ENCODE measurements around the gene TGFBR3. TPM values are rescaled to one million over a fixed set of nuclear protein-coding genes. Genes with fewer than 3 reads are reported as not detected.

Gene TGFBR3
- polyA plus RNA-seq, 4 donors: 0.45 to 20.0 (median 5.1) TPM

DNA sequence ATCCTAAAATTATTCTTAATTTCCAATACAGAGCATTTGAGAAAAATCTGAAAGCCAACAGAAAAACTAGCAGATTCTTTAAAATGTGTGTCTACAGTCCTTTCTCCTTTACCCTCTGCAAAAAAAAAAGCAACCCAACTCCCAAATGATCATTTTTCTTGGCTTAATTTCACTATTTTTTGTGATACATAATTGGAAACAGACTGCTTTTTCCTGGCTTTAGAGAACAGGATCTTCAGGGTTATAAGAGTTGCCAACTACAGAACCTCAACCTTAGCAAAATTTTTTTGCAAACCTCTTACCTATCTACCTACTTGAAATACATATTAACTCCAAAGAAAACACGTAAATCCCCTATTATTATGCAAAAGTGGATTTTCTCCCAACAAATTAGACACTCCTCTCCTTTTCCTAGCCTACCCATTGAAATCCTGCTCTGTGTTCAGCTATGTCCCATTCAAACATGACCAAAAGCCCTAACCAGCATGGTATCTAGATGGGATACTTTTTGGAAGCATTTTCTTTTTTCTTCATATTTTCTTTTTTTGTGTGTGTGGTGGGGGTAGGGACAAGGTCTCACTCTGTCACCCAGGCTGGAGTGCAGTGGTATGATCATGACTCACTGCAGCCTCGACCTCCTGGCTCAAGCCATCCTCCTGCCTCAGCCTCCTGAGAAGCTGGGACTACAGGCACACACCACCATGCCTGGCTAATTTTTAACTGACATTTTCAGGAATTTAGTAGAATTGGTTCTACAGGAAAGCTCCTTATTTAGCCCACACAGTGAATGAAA lies 9.0 kb downstream of the TGFBR3 start:
- WGBS, 3 donors: 75 to 85% (median 80%) methylated on average over 2 of the region's 2 CpGs

DNA sequence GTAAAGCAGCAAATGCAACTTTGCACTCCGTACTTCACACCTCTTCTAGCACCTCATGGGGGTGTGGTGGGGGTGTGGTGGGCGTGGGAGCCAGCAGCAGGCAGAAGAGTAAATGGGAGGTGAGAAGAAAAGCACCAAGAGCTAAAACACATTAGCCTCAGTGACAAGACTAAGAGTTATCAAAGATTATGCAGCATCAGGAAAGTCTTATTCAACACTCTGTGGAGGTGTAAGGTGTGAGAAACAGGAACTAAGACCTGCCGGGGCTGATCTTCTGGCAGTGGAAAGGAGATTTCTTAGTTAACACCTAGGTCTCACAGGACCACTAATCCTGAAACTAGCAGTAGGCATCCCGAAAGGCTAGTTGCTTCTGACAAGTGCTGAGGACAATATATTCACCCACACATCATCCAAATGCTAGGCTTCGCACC lies 9.9 kb downstream of the TGFBR3 start:
- Histone ChIP-seq H3K27ac (ENCODE audit: low read depth in 1 of 3, low read length in 2 of 3) (no peak overlapping the region), H3K36me3 (ENCODE audit: control insufficient read depth in 3 of 3, insufficient read depth in 2 of 3, low read depth in 1 of 3, low read length in 3 of 3) (no peaks in the 10 kb centered on the region), H3K4me1 (ENCODE audit: control insufficient read depth in 3 of 3, insufficient read depth in 2 of 3, low read depth in 1 of 3, low read length in 2 of 3) (peaks cover 0 to 15% (median 8%) of the 10 kb centered on the region in 3 donors), H3K27me3 (ENCODE audit: control insufficient read depth in 3 of 3, insufficient read depth in 3 of 3, low read length in 3 of 3) (no peaks in the 10 kb centered on the region), H3K9me3 (ENCODE audit: control insufficient read depth in 2 of 2, insufficient read depth in 1 of 2, low read depth in 1 of 2, low read length in 1 of 2) (no peaks in the 10 kb centered on the region), H3K4me3 (ENCODE audit: low read depth in 1 of 3, low read length in 3 of 3) (no peak overlapping the region)
- DNase-seq: no peak
- WGBS, 3 donors: 64 to 71% (median 65%) methylated on average over 5 of the region's 5 CpGs
- no peak for FAIRE-seq

More for the DNA sequence above, 9.0 kb downstream of the TGFBR3 start:
- DNase-seq: no peak
- no peak for FAIRE-seq
- H3K4me1 ChIP-seq (ENCODE audit: control insufficient read depth in 3 of 3, insufficient read depth in 2 of 3, low read depth in 1 of 3, low read length in 2 of 3): peaks cover 0 to 15% (median 7%) of the 10 kb centered on the region in 3 donors
- no peak overlapping the region for H3K27ac ChIP-seq (ENCODE audit: low read depth in 1 of 3, low read length in 2 of 3)
- H3K36me3 ChIP-seq (ENCODE audit: control insufficient read depth in 3 of 3, insufficient read depth in 2 of 3, low read depth in 1 of 3, low read length in 3 of 3): no peaks in the 10 kb centered on the region
- H3K9me3 ChIP-seq (ENCODE audit: control insufficient read depth in 2 of 2, insufficient read depth in 1 of 2, low read depth in 1 of 2, low read length in 1 of 2): no peaks in the 10 kb centered on the region
- no peak overlapping the region for H3K4me3 ChIP-seq (ENCODE audit: low read depth in 1 of 3, low read length in 3 of 3)
- no peaks in the 10 kb centered on the region for H3K27me3 ChIP-seq (ENCODE audit: control insufficient read depth in 3 of 3, insufficient read depth in 3 of 3, low read length in 3 of 3)

DNA sequence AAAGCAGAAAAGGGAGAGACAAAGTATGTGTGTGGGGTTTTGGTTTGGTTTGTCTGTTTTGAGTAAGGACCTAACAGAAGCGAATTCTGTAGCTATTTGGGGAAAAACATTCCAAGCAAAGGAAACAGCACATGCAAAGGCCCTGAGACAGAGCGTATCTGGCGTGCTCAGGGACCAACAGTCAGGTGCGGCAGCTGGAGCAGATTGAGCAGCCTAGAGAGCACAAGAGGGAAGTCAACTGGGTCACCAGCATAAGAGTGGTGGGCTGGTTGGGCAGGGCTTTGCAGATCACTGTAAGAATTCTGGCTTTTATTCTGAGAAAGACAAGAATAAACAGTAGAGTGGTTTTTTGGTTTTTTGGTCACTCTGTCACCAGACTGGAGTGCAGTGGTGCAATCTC lies 11.8 kb downstream of the TGFBR3 start:
- DNase-seq (no peak), FAIRE-seq (no peak)
- Histone ChIP-seq H3K27ac (ENCODE audit: low read depth in 1 of 3, low read length in 2 of 3) (no peak overlapping the region), H3K27me3 (ENCODE audit: control insufficient read depth in 3 of 3, insufficient read depth in 3 of 3, low read length in 3 of 3) (no peaks in the 10 kb centered on the region), H3K4me1 (ENCODE audit: control insufficient read depth in 3 of 3, insufficient read depth in 2 of 3, low read depth in 1 of 3, low read length in 2 of 3) (peaks cover 0 to 12% (median 8%) of the 10 kb centered on the region in 3 donors), H3K9me3 (ENCODE audit: control insufficient read depth in 2 of 2, insufficient read depth in 1 of 2, low read depth in 1 of 2, low read length in 1 of 2) (no peaks in the 10 kb centered on the region), H3K4me3 (ENCODE audit: low read depth in 1 of 3, low read length in 3 of 3) (no peak overlapping the region), H3K36me3 (ENCODE audit: control insufficient read depth in 3 of 3, insufficient read depth in 2 of 3, low read depth in 1 of 3, low read length in 3 of 3) (no peaks in the 10 kb centered on the region)
- WGBS, 3 donors: 91 to 96% (median 96%) methylated on average over 4 of the region's 4 CpGs

DNA sequence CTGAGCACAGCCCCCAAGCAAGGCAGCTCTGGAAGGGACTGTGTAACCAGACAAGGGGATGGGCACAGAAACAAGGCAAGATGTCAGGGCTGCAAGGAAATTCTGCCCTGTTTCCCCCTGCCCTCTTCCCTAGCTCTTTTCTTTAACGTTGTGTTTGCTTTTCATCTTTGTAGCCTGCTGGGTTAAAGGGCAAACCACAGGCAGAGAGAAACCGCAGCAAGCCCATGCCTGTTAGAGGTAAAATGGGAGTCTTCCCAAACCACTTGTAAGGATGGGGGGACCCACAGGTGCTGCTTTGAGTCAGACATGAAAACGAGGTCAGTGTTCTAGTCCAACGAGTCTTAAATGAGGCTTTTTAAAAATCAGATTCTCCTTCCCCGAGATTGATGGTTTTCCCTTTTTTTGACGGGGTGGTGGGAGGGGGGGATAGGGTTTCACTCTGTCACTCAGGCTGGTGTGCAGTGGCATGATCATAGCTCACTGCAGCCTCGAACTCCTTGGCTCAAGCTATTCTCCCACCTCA lies 13.3 kb downstream of the TGFBR3 start:
- Histone ChIP-seq H3K9me3 (ENCODE audit: control insufficient read depth in 2 of 2, insufficient read depth in 1 of 2, low read depth in 1 of 2, low read length in 1 of 2) (no peaks in the 10 kb centered on the region), H3K4me1 (ENCODE audit: control insufficient read depth in 3 of 3, insufficient read depth in 2 of 3, low read depth in 1 of 3, low read length in 2 of 3) (peaks cover 0 to 8% (median 7%) of the 10 kb centered on the region in 3 donors), H3K36me3 (ENCODE audit: control insufficient read depth in 3 of 3, insufficient read depth in 2 of 3, low read depth in 1 of 3, low read length in 3 of 3) (no peaks in the 10 kb centered on the region), H3K27me3 (ENCODE audit: control insufficient read depth in 3 of 3, insufficient read depth in 3 of 3, low read length in 3 of 3) (no peaks in the 10 kb centered on the region), H3K27ac (ENCODE audit: low read depth in 1 of 3, low read length in 2 of 3) (no peak overlapping the region), H3K4me3 (ENCODE audit: low read depth in 1 of 3, low read length in 3 of 3) (no peak overlapping the region)
- FAIRE-seq: no peak
- peak in 1 of 2 donors; percentile 11 for DNase-seq
- 25 to 43% (median 33%) methylated on average over 7 of the region's 7 CpGs for WGBS, 3 donors

DNA sequence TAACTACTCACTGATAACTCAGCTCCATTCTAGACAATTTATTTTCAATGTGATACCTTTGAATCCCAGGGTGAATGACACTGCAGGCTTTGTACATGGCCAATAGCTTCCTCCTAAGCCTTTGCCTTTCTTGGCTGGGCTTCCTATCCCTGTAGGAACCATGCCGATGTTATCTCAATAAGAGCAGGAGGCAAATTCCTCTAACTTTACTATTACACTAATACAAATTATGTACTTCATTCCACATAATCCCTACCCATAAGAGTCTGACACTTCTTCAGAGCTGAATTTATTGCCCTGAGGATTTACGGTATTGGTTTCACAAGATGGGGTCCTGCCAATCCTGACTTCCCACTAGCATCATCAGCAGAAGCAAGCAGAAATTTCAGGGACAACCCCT lies 14.0 kb downstream of the TGFBR3 start:
- WGBS, 3 donors: 15 to 49% (median 39%) methylated on average over 2 of the region's 2 CpGs
- Histone ChIP-seq H3K9me3 (ENCODE audit: control insufficient read depth in 2 of 2, insufficient read depth in 1 of 2, low read depth in 1 of 2, low read length in 1 of 2) (no peaks in the 10 kb centered on the region), H3K4me1 (ENCODE audit: control insufficient read depth in 3 of 3, insufficient read depth in 2 of 3, low read depth in 1 of 3, low read length in 2 of 3) (peaks cover 0 to 8% (median 7%) of the 10 kb centered on the region in 3 donors), H3K27ac (ENCODE audit: low read depth in 1 of 3, low read length in 2 of 3) (no peak overlapping the region), H3K27me3 (ENCODE audit: control insufficient read depth in 3 of 3, insufficient read depth in 3 of 3, low read length in 3 of 3) (no peaks in the 10 kb centered on the region), H3K36me3 (ENCODE audit: control insufficient read depth in 3 of 3, insufficient read depth in 2 of 3, low read depth in 1 of 3, low read length in 3 of 3) (no peaks in the 10 kb centered on the region), H3K4me3 (ENCODE audit: low read depth in 1 of 3, low read length in 3 of 3) (no peak overlapping the region)
- DNase-seq (peak in 1 of 2 donors; percentile 6), FAIRE-seq (no peak)

DNA sequence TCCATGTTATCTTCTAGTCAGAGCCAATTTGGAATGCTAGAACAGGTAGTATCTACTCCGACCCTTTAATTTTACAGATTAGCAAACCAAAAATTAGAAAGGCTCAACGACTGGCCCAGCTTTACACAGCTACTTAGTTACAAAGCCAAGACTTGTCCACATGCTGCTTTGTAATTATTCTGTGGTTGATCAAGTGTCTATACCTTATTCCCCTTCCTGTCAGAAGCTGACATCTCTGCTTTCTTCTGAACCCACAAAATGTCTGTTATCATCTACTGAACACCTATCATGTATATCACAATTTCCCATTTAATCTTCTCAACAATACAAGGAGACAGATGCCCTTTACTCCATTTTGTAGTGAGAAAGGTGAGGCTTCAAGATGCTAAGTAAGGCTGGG lies 15.6 kb downstream of the TGFBR3 start:
- WGBS, 3 donors: 71 to 80% (median 74%) methylated on average over 2 of the region's 2 CpGs
- Histone ChIP-seq H3K27me3 (ENCODE audit: control insufficient read depth in 3 of 3, insufficient read depth in 3 of 3, low read length in 3 of 3) (no peaks in the 10 kb centered on the region), H3K4me1 (ENCODE audit: control insufficient read depth in 3 of 3, insufficient read depth in 2 of 3, low read depth in 1 of 3, low read length in 2 of 3) (peaks cover 0 to 8% (median 7%) of the 10 kb centered on the region in 3 donors), H3K36me3 (ENCODE audit: control insufficient read depth in 3 of 3, insufficient read depth in 2 of 3, low read depth in 1 of 3, low read length in 3 of 3) (no peaks in the 10 kb centered on the region), H3K4me3 (ENCODE audit: low read depth in 1 of 3, low read length in 3 of 3) (no peak overlapping the region), H3K9me3 (ENCODE audit: control insufficient read depth in 2 of 2, insufficient read depth in 1 of 2, low read depth in 1 of 2, low read length in 1 of 2) (no peaks in the 10 kb centered on the region), H3K27ac (ENCODE audit: low read depth in 1 of 3, low read length in 2 of 3) (no peak overlapping the region)
- DNase-seq (no peak), FAIRE-seq (no peak)

DNA sequence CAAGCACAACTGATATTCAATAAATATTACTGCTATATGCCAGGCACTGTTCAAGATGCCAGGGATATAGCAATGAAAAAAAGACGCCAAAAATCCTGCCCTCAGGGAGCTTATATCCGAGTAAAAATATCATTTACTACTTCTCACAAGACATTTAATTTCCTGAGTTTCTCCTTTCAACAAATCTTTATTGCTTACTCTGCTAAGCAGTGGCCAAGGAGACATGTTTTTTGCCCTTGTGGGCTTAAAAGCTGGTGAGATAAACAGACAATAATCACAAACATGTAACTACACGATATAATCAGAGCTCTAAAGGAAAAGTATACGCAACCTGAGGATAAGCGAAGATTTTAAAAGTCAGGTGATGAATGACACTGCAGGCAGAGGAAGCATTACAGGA lies 19.5 kb downstream of the TGFBR3 start:
- WGBS, 3 donors: 83 to 88% (median 86%) methylated on average over 5 of the region's 5 CpGs
- FAIRE-seq (no peak), DNase-seq (no peak)
- H3K4me3 ChIP-seq (ENCODE audit: low read depth in 1 of 3, low read length in 3 of 3): no peak overlapping the region
- no peak overlapping the region for H3K27ac ChIP-seq (ENCODE audit: low read depth in 1 of 3, low read length in 2 of 3)
- no peaks in the 10 kb centered on the region for H3K4me1 ChIP-seq (ENCODE audit: control insufficient read depth in 3 of 3, insufficient read depth in 2 of 3, low read depth in 1 of 3, low read length in 2 of 3)
- H3K27me3 ChIP-seq (ENCODE audit: control insufficient read depth in 3 of 3, insufficient read depth in 3 of 3, low read length in 3 of 3): no peaks in the 10 kb centered on the region
- H3K36me3 ChIP-seq (ENCODE audit: control insufficient read depth in 3 of 3, insufficient read depth in 2 of 3, low read depth in 1 of 3, low read length in 3 of 3): no peaks in the 10 kb centered on the region
- H3K9me3 ChIP-seq (ENCODE audit: control insufficient read depth in 2 of 2, insufficient read depth in 1 of 2, low read depth in 1 of 2, low read length in 1 of 2): no peaks in the 10 kb centered on the region

DNA sequence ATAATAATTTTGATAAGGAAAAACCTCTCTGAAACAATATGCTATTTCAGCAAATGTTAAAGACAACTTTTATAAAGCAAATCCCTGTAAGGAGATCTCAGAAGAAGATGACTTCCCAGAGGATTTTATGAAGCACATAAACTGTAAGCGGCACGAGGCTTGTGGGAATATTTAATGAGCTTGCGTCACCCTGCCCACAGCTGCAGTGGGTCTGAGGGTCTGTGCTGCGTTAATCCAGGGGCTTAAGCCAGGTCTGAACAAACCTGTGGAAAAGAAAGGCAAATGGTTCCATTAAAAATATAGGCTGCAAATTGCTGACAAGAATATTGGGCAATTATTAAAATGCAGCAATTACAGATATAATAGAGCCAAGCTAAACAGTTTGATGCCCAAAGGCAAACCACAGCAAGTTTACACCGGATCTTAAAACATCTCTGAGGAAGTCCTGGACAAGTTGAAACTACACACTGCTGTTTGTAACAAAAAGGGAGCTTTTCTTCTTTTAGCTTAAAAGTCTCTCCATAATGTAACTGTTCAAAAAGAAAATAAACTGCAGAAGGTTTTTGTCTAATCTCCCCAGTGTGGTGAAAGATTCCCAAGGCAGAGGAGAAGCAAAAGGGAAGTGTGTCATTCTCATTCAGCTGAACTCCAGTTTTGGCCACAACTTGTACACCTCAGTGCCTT lies 21.8 kb downstream of the TGFBR3 start:
- Histone ChIP-seq H3K36me3 (ENCODE audit: control insufficient read depth in 3 of 3, insufficient read depth in 2 of 3, low read depth in 1 of 3, low read length in 3 of 3) (no peaks in the 10 kb centered on the region), H3K27me3 (ENCODE audit: control insufficient read depth in 3 of 3, insufficient read depth in 3 of 3, low read length in 3 of 3) (no peaks in the 10 kb centered on the region), H3K4me1 (ENCODE audit: control insufficient read depth in 3 of 3, insufficient read depth in 2 of 3, low read depth in 1 of 3, low read length in 2 of 3) (no peaks in the 10 kb centered on the region), H3K27ac (ENCODE audit: low read depth in 1 of 3, low read length in 2 of 3) (no peak overlapping the region), H3K9me3 (ENCODE audit: control insufficient read depth in 2 of 2, insufficient read depth in 1 of 2, low read depth in 1 of 2, low read length in 1 of 2) (no peaks in the 10 kb centered on the region), H3K4me3 (ENCODE audit: low read depth in 1 of 3, low read length in 3 of 3) (no peak overlapping the region)
- DNase-seq (no peak), FAIRE-seq (no peak)
- WGBS, 3 donors: 75 to 89% (median 86%) methylated on average over 5 of the region's 5 CpGs

All from small intestine (tissue), 7 donors.